Smooth muscle cell (in vitro differentiated cells): ENCODE measurements around the gene UBE3B. TPM values are rescaled to one million over a fixed set of nuclear protein-coding genes. Genes with fewer than 3 reads are reported as not detected.

ENCODE experiments used
- DNase-seq: peaks from one replicate; lab custom pipeline; 2025; ENCODE audit not compliant: unreplicated experiment; lab: John Stamatoyannopoulos, UW
- H2AFZ ChIP-seq: fragments of 200-600 bp; sonication (generic); 2 replicates; pipeline ENCODE4 v1.6.0; 2016; ENCODE audit warnings: antibody characterized with exemption, low read depth, mild to moderate bottlenecking
- H3F3A ChIP-seq: fragments of 200-600 bp; sonication (generic); 2 replicates; pipeline ENCODE4 v1.6.0; 2017; ENCODE audit warnings: antibody characterized with exemption, low read depth
- H3K27ac ChIP-seq: fragments of 200-600 bp; sonication (generic); 2 replicates; pipeline ENCODE4 v1.5.1; 2016; ENCODE audit warnings: low read depth, mild to moderate bottlenecking
- H3K27me3 ChIP-seq: fragments of 200-600 bp; sonication (generic); 2 replicates; pipeline ENCODE4 v1.6.1; 2016; ENCODE audit warnings: low read depth, mild to moderate bottlenecking
- H3K36me3 ChIP-seq: fragments of 200-600 bp; sonication (generic); 2 replicates; pipeline ENCODE4 v1.5.1; 2016; ENCODE audit warnings: low read depth
- H3K4me1 ChIP-seq: fragments of 200-600 bp; sonication (generic); 2 replicates; pipeline ENCODE4 v1.5.1; 2016; ENCODE audit warnings: low read depth
- H3K4me2 ChIP-seq: fragments of 200-600 bp; sonication (generic); 2 replicates; pipeline ENCODE4 v1.6.0; 2016; ENCODE audit warnings: mild to moderate bottlenecking
- H3K4me3 ChIP-seq: fragments of 200-600 bp; sonication (generic); 2 replicates; pipeline ENCODE4 v1.5.1; 2016; ENCODE audit warnings: mild to moderate bottlenecking
- H3K79me2 ChIP-seq: fragments of 200-600 bp; sonication (generic); 2 replicates; pipeline ENCODE4 v1.6.0; 2016; ENCODE audit warnings: low read depth, mild to moderate bottlenecking
- H3K9ac ChIP-seq: fragments of 200-600 bp; sonication (generic); 2 replicates; pipeline ENCODE4 v1.6.0; 2016; ENCODE audit warnings: low read depth
- H3K9me3 ChIP-seq: fragments of 200-600 bp; sonication (generic); replicated peaks from 2 replicates; pipeline ENCODE4 v1.5.1; 2016; ENCODE audit warnings: low read depth
- H4K20me1 ChIP-seq: fragments of 200-600 bp; sonication (generic); 2 replicates; pipeline ENCODE4 v1.6.0; 2016; ENCODE audit warnings: low read depth
- CTCF ChIP-seq: fragments of 200-600 bp; sonication (generic); IDR thresholded peaks from 2 replicates; pipeline ENCODE4 v1.5.1; 2017; ENCODE audit warnings: borderline replicate concordance, mild to moderate bottlenecking, antibody characterized with exemption; ENCODE audit not compliant: insufficient read depth, poor library complexity, severe bottlenecking
- WGBS: methylation state at CpG from one replicate; pipeline ENCODE4 v1.1.7; 2016; ENCODE audit warnings: low lambda C conversion rate; 5-methylcytosine and 5-hydroxymethylcytosine counted together
- polyA plus RNA-seq: library from polyadenylated mRNA; unstranded; fragments of >200 nt; fragmentation: Nextera tagmentation; extraction: Ambion mirVana; gene quantifications from 2 replicates; pipeline ENCODE4 v1.2.1, GENCODE V29; 2016
- total RNA-seq: library from RNA; depleted of rRNA; stranded (reverse); fragments of >200 nt; gene quantifications from 2 replicates; pipeline ENCODE4 v1.2.3, GENCODE V29; 2014

Gene UBE3B
- total and polyA plus RNA-seq, 2 experiments from 2014 or later, result 21.8 to 62.9 TPM

GRCh38 chr12:109544955-109545531, 67.6 kb downstream of the UBE3B start:
- Histone ChIP-seq H4K20me1 (no peaks in the 10 kb centered on the region), H2AFZ (no peak overlapping the region), H3K36me3 (no peaks in the 10 kb centered on the region), H3K4me1 (no peaks in the 10 kb centered on the region), H3K4me3 (no peak overlapping the region), H3F3A (peaks cover 3% of the 10 kb centered on the region), H3K9me3 (no peaks in the 10 kb centered on the region), H3K27ac (no peak overlapping the region), H3K79me2 (no peaks in the 10 kb centered on the region), H3K27me3 (no peaks in the 10 kb centered on the region), H3K4me2 (no peak overlapping the region), H3K9ac (no peak overlapping the region)
- no peak for TF ChIP-seq CTCF
- 69% methylated on average over 7 of the region's 7 CpGs for WGBS
- no peak for DNase-seq

GRCh38 chr12:109545826-109546225, 68.4 kb downstream of the UBE3B start:
- no peaks in the 10 kb centered on the region for H3K9me3 ChIP-seq
- H3K4me1 ChIP-seq, result no peaks in the 10 kb centered on the region
- no peak overlapping the region for H3K4me3 ChIP-seq
- H3K27me3 ChIP-seq, result no peaks in the 10 kb centered on the region
- WGBS, result 78% methylated on average over 5 of the region's 5 CpGs
- H4K20me1 ChIP-seq, result no peaks in the 10 kb centered on the region
- H3K79me2 ChIP-seq, result no peaks in the 10 kb centered on the region
- no peak overlapping the region for H3K4me2 ChIP-seq
- H3K9ac ChIP-seq, result no peak overlapping the region
- H3F3A ChIP-seq, result peaks cover 3% of the 10 kb centered on the region
- no peak overlapping the region for H2AFZ ChIP-seq
- no peak for DNase-seq
- H3K27ac ChIP-seq, result no peak overlapping the region
- TF ChIP-seq CTCF, result no peak
- no peaks in the 10 kb centered on the region for H3K36me3 ChIP-seq

GRCh38 chr12:109547286-109547685, 69.9 kb downstream of the UBE3B start:
- TF ChIP-seq CTCF, result no peak
- Histone ChIP-seq H3K9ac (no peak overlapping the region), H3K4me3 (no peak overlapping the region), H3K36me3 (no peaks in the 10 kb centered on the region), H3K27ac (no peak overlapping the region), H3K9me3 (no peaks in the 10 kb centered on the region), H3K79me2 (no peaks in the 10 kb centered on the region), H3K4me1 (no peaks in the 10 kb centered on the region), H3K27me3 (no peaks in the 10 kb centered on the region), H3K4me2 (no peak overlapping the region), H2AFZ (no peak overlapping the region), H4K20me1 (no peaks in the 10 kb centered on the region), H3F3A (no peaks in the 10 kb centered on the region)
- 96% methylated on average over 18 of the region's 18 CpGs for WGBS
- DNase-seq, result no peak

- Histone ChIP-seq H3K79me2 (no peaks in the 10 kb centered on the region), H3F3A (no peaks in the 10 kb centered on the region), H3K9me3 (no peaks in the 10 kb centered on the region), H3K9ac (no peak overlapping the region), H3K4me2 (no peak overlapping the region), H3K27ac (no peak overlapping the region), H3K4me1 (no peaks in the 10 kb centered on the region), H2AFZ (no peak overlapping the region), H3K27me3 (no peaks in the 10 kb centered on the region), H3K36me3 (no peaks in the 10 kb centered on the region), H3K4me3 (no peak overlapping the region), H4K20me1 (no peaks in the 10 kb centered on the region)
- TF ChIP-seq CTCF, result no peak
- WGBS, result 82% methylated on average over 4 of the region's 4 CpGs
- no peak for DNase-seq
These were observed 70.8 kb downstream of the UBE3B start for GRCh38 chr12:109548258-109548657.
